GM18873 (cell line): ENCODE measurements around the gene NTN1.

Source experiments
- ATAC-seq: cut with Tn5 transposase; IDR thresholded peaks from one replicate; pipeline ENCODE4 v1.9.1; 2021; ENCODE audit warnings: mild to moderate bottlenecking, moderate library complexity, moderate number of reproducible peaks; ENCODE audit not compliant: unreplicated experiment, low FRiP score

The NTN1 gene

DNA sequence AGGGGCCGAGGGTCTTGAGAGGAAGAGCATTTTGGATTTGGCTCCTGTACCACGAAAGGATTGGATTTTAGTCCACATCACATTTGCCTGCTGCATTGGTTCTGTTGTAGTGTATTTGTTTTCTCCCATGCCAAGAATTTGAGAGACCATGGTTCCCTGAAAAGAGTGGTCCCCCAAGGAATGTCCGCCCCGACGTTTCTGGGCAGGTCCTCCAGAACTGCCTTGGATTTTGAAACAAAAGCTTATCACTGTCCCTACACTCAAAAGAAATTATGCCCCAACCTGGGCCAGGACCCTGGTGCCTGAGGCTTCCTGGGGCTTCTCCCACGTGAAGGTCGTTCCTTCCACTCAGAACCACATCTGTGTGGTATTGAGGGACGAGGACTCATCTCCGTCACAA is 10.8 kb downstream of the NTN1 start:
- no peak for ATAC-seq

DNA sequence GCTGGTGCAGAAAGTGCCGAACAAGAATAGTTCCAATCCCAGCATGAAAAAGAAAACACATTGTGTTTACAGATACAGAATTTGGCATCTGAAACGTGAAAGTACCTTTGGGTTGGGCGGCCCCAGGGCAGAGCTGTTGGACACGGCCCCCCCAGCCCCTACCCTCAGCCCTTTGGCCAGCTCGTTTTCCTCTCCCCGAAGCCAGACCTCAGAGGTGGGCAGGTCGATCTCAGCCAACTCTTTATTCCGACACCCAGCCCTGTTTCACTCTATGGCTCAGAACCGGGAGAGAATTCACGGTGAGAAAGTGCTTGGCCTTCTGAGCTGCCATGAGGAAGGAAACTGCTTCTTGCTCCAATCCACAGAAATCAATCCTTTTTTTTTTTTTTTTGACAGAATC is 11.3 kb downstream of the NTN1 start:
- no peak for ATAC-seq

DNA sequence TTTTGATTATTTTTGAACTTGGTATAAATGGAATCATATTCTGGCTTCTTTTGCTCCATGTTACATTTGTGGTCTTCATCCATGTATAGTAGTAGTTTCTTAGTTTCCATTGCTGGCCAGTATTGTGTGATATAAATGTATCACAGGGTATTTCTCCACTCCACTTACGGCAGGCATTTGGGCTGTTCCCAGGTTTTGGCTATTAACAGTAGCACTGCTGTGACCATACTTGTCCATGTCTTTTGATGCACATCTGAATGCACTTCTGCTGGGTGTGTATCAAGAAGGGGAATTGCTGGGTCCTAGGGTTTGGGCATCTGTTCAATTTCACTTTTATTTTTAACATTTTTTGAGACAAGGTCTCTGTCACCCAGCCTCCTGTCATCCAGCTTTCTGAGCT is 13.9 kb downstream of the NTN1 start:
- ATAC-seq: no peak

DNA sequence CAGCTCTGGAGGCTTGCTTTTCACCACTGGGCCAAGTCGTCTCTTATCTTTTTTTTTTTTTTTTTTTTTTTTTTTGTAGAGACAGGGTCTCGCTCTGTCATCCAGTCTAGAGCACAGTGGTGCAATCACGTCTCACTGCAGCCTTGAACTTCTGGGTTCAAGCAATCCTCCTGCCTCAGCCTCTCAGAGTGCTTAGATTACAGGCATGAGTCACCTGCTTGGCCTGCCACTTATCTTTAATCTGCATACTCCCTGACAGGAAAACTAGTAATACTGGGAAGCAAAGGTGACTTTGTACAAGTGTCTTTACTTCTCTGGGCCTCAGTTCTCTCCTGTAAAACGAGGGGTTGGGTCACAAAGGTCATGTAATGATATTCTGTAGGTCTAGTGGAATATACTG is 15.0 kb downstream of the NTN1 start:
- ATAC-seq: no peak

DNA sequence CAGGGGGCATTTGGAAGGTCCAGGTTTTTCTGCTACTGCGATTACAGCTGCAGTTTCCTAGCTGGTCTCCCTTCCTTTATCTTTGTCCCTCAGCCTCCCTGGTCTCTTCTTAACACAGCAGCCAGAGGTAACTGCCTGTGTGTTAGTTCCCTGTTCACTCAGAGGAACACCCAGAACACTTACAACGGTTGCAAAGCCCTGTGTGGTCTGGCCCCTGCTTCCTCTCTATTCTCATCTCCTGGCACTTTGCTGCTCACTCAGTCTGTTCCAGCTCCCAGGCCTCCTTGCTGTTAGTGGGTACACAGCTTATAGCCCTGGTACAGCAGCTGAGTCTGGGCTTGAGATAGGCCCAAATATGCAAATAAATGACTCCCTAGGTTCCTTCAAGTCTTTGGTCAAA is 16.4 kb downstream of the NTN1 start:
- no peak for ATAC-seq

DNA sequence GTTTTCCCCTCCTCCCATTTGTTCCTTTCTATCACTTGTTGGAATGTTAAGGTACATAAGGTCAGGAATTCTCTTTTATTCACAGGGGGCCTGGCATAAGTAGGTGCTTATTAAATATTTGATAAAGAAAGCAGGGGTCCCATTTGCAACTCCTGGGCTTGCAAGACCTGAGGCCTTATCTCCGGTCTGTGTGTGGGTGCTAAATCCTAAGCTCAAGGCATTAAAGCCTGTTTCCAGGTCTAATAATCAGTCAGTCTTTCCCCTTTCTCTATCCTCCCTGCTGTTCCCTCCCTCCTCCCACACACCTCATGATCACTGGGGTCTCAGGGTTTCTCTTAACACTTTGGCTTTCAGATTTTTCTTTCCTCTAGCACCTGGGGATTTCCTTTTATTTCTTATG is 17.1 kb downstream of the NTN1 start:
- ATAC-seq: no peak

DNA sequence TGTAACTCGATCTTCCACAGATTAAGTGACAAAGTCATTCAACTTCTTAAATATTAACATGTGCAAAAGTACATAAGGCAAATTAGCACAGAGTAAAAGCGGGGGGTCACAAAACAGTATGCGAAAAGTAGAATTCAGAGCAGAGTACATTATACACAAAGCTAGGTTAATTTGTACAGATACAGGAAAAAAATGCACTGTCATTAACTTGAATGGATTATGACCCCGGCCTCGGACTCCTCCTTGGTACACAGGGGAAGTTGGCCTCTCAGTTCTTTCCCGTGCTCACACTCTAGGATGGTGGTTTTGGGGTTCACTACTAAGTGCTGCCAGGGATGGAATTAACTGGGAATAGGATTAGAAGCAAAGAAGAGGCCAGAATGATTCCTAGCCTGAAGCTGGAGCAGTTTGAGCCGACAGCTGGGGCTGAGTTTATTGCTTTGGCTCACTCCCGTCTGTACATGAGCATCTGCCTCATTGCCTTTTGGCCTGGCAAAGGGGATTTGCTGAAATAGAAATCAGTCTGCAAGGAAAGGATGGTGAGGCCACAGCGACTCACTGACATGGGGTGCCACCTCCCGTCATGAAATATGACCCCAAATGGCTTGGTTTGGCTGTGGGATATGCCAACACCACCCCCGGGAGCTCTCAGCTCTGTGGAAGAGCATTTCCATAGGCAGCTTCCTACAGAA is 23.6 kb downstream of the NTN1 start:
- ATAC-seq: no peak

DNA sequence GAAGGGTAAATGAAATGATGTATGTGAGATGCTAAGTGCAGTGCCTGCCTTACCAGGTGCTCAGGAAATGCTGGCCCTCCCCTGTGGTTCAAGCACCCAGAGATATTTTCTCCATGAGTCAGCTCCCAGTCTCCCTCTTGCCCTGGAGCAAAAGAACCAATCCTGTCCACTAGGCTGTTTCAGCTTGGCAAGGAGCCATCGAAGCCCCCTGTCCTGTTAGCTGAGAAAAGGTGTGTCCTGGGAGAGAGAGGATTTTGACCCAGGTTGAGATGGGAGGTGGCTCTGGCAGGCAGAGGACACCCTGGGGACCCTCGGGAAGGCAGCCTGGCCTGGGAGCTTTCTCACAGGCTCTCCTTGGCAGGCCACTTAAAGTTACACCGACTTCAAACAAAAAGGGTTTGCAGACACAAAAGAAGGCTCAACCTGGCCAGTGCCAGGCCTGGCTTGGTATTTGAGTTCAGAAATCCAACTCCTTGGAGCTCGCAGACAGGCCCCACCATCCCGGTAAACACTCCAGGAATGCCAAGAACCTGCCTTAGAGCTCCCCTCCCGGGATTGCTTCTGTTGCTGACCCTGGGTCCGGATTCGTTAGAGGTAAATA is 29.6 kb downstream of the NTN1 start:
- no peak for ATAC-seq

DNA sequence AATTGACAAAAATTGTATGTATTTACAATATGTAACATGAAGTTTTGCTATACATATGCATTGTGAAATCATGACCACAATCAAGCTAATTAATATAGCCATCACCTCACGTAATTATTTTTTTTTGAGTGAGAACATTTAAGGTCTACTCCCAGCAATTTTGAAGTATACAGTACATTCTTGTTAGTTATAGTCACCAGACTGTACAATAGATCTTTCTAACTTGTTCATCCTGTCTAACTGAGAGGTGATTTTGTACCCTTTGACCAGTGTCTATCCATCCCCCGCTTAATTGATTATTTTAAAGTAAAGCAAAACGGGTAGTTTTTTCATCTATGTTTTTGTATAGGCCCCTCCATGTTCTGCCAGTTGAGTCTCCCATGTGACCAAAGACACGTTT is 30.3 kb downstream of the NTN1 start:
- ATAC-seq: no peak

DNA sequence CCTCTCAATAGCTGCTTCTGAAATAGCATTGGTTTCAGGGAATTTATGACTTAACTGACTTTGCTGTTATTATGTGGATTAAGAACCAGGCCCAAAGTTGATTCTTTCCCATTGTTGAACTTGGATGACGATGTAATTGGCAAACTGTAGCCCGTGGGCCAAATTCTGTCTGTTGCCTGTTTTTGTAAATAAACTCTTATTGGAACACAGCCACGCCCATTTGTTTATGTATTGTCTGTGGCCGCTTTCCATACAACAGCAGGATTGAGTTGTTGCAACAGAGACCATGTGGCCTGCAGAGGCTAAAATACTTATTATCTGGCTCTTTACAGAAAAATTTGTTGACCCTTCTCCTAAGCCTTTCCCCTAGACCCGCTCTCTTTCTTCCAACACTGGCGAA is 31.6 kb downstream of the NTN1 start:
- no peak for ATAC-seq

DNA sequence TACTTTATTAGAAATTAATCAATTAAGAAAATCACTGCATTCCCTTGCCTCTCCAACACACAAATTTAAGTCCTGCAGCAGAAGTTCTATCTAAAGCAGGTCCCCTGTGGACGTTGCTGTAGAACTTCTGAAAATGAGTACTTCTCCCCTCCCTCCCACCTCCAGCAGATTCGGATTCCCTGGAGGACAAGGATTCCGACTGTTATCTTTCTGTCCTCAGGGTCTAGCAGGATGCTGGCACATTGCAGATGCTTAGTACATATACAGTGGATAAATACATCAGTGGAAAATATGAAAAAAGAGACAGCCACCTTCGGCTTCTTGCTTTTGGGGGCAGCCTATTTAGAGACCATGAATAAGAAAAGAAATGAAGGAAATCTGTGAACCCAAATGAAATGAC is 32.1 kb downstream of the NTN1 start:
- no peak for ATAC-seq

DNA sequence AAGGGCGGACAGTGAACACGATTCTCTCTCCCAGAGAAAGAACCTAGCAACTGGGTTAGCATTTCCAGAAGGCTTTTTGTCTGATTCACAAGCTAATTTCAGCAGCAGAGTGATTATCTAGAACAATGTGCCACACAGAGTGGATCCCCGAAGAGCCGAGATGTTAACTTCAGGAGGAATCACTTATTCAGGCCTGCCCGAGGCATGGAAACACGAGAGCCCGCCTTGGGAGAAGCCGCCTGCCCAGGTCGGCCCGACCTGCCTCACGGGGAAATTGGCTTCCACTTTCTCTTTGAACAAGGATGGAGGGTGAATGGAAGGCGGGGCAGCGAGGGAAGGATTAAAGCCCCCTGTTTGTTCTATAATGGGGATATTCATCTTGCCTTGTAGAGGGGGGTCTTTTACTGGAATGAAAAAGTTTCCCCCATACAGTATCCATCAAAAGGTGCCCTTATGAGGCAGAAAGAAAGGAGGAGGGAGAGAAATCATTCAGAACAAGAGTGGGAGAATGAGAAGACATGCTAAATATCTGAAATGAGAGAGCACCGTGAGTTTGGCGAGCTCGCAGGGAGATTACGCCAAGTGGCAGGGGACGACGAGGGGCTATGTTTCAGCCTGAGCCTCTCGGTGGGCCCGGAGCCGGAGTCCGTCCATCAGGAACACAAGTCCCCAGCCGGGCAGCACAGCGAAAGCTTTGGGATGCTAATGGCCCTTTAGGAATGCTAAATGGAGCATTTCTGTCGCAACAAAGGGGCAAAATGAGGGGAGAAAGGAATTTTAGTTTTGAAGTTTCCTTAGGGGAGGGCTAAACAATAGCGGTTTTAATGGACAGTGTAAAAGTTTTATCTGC is 33.0 kb downstream of the NTN1 start:
- no peak for ATAC-seq

DNA sequence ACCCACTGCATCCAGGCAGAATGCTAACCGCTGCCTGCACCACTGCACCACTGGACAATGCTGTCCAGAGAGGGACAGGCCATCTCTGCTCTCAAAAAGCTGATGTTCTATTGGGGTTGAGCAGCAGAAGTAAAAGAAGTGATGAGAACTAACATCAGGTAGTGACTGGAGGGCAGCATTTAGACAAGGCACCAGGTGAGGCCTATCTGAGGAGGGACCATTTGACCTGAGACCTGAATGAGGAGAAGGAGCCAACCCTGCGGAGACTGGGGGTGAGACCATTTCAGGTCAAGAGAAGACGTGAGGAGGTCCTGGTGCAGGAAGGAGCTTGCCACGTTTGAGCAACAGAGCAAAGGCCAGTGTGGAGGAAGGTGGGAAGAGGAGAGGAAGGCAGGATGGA is 34.0 kb downstream of the NTN1 start:
- ATAC-seq: no peak

DNA sequence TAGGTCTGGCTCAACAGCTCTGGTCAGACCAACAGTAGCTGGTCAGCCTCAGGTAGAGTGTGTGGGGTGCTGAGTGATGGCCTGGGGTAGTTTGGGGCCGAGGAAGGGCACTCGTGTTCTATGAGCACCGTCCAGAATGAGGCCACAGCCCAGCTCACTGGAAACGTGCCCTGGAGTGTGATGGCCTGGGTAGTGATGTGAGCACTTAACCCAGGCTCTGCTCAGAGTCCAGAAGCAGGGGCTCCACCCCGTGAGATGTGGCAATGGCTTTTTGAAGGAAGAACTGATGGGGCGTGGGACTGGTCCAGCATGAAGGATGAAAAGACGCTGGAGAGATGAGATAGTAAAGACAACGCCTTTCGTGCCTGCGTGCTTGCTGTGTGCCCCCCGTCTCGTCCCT is 35.3 kb downstream of the NTN1 start:
- ATAC-seq: no peak

DNA sequence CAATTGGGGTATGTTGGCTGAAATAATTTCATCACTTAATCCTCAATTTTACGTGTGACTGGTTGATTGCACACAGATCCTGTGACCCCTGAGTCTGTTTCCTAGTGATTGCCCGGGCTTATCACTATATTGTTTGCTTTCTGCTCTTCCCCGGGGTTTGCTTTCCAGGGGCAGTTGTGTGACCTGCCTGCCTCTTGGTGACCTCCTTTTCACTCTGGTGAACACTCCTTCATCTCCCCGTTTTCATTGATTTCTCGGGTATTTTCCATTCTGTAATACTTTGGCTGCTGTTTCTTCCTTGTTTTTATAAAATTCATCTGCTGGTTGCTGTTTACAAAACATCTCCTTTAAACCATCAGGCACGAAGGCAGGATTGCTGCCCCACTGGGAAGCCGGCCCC is 36.0 kb downstream of the NTN1 start:
- ATAC-seq: no peak

DNA sequence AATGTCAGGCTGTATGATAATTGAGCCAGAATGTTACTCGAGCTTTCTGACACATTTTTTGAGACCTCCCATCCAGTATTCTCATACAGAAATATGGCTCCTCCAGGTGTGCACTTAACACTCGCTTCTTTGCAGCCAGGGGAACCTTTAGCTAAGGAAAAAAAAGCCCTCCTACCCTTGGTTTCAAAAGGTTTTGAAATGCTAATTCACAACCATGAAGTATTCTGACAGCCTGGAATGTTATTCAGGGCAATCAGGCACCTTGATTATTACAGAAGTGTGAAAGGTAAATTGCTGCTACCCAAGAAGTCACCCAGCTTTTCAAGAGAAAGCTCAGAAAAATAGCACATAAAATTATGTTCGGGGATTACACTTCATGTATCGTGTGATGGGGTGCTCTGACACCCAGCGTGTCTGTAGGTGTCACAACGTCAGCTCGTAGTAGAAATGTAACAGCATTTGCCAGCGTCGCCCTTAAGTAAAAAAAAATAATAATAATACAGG is 41.1 kb downstream of the NTN1 start:
- no peak for ATAC-seq

DNA sequence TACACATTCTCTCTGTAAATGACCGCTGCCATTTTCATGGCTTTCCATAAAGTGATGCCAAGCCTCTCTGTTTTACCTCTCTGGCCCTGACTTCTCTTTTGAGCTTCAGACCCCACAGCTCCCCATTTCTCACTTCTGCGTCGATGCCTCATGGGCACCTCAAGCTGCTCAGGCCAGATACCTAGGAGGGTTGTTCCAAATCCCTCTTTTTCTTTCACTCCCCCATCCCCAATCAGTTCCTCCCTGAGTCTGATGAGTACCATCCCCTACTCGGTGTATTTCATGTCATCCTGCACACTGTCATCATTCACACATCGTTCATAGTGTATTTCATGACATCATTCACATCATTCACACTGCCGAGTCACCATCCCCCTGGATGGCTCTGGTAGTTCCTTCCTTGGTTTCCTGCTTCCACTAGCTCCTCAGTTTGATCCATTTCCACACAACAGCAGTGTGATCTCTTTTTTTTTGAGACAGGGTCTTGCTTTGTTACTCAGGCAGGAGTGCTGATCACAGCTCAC is 43.1 kb downstream of the NTN1 start:
- no peak for ATAC-seq

DNA sequence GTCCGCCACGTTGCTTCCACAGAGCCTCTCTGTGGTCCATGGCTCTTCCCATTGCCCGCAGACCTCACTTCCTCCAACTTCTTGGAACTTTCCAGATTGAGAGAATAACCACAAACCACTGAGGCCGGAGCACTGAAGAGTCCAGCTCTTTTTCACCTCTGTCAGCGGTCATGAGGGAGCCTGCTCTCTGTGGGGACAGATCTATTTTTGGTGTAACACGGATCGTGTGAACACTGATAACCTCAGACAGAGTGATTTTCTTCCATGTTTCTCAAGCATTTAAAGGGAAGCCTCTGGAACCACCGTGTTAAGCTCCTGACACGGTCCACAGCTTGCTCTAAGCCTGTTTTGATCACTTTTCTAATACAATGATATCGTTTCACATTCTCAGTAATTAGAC is 49.7 kb downstream of the NTN1 start:
- ATAC-seq: no peak

DNA sequence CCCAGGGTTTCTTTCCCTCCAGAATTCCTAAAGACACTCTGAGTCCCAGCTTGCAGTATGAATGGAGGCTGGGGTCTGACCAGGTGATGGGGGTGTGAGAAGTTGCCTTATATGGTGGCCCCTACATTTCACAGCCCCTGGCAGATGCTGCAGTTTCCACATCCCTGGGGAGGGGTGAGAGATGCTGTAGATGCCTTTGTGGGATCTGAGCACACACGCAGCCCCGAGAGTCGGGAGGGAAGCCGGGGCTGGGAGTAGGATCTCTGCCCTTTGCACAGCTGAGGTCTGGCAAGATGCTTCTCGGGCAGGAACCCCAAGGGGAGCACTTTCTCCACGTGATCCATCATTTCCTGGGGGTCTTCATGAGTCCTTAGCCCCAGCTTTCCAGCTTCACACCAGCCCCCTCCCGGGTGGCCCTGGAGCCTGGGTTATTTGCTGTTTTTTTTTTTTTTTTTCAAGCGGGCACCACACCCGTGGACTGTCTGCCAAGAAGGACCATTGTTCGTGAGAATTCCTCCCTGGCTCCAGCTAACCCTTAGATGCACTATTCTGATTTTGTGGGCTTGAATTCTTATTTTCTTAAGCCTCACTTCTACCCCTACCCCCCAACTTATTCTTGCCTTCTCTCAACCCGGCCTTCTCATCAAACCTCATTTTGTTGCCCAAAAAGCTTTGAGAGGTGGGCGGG is 50.6 kb downstream of the NTN1 start:
- no peak for ATAC-seq

DNA sequence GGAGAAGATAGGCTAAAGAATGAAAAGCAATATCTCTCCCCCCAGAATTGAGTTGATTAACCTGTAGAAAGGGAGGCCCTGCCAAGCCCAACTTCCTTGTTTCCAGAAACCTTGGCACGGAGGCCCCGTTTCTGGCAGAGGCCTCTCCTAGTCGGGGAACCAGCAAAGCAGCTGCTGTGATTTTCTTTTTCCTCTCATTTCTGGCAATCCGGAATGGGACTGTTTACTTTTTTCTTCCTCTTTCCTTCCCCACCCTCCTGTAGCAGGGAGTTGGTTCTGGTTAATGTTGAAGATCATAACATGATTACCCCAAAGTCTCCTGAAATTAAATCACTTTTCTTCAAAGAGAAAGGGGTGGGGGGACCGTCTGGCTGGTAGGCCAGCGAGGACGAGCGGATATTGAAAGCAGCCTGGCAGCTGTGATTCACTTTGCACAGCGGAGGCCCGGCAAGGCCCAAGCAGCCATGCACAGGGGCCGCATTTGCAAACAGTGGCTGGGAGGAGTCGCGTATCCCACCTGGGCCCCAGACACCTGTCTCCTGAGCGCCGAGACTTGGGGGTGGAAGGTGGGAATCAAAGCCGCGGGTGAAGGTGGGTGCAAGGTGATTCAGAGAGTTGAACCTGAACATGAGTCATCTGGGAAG is 51.5 kb downstream of the NTN1 start:
- no peak for ATAC-seq
